ENCODE results near the gene KIAA1217.

- TF ChIP-seq CTCF (IDR thresholded peaks at IDR 0.05) = no peak
- no peak for TF ChIP-seq MXI1 (IDR thresholded peaks at IDR 0.05; ENCODE audit: low read depth, low read length)
- no peak for TF ChIP-seq SIN3A (IDR thresholded peaks at IDR 0.05; ENCODE audit: borderline replicate concordance, low read depth, low read length)
- TF ChIP-seq POLR2AphosphoS5 (IDR thresholded peaks at IDR 0.05; ENCODE audit: low read depth, low read length) = no peak
- TF ChIP-seq JUND (IDR thresholded peaks at IDR 0.05) = no peak
These were observed 162.5 kb downstream of the KIAA1217 start for GRCh38 chr10:24371396-24371795.
